HEK293 (cell line): ENCODE results near the gene CXCL14.

Experiments used
- CTCF ChIA-PET: fragments of 350-600 bp; formaldehyde crosslinking; extraction: SDS; loops from one replicate; lab custom pipeline; 2021; ENCODE audit warnings: antibody characterized with exemption; lab: Yijun Ruan, JAX
- POLR2A ChIA-PET: fragments of 300-600 bp; formaldehyde crosslinking; extraction: SDS; loops from one replicate; lab custom pipeline; 2020; ENCODE audit warnings: antibody characterized with exemption, inconsistent platforms; lab: Yijun Ruan, JAX
- H3K27ac ChIP-seq: fragments of 200-500 bp; sonication (Bioruptor generic); 2 replicates; pipeline ENCODE4 v1.5.1; 2014; ENCODE audit warnings: low read depth, low read length, control low read depth, inconsistent platforms; ENCODE audit errors: extremely low read depth
- H3K36me3 ChIP-seq, 2 experiments: fragments of 200-500 bp in 1 of 2; sonication (Bioruptor generic) in 1 of 2; 1 replicate in 1 of 2; 2 replicates in 1 of 2; pipeline ENCODE4 v1.5.1; 2014 to 2017; ENCODE audit warnings: inconsistent platforms in 2 of 2, low read length in 2 of 2; ENCODE audit not compliant: control insufficient read depth in 2 of 2, insufficient read depth in 1 of 2
- H3K4me1 ChIP-seq: fragments of 200-500 bp; sonication (Bioruptor generic); 2 replicates; pipeline ENCODE4 v1.5.1; 2014; ENCODE audit warnings: mild to moderate bottlenecking, low read length, inconsistent platforms; ENCODE audit not compliant: control insufficient read depth, insufficient read depth
- H3K4me3 ChIP-seq: 2 replicates; pipeline ENCODE4 v1.5.1; 2011; ENCODE audit warnings: low read depth, mild to moderate bottlenecking, control low read depth, low read length, moderate library complexity
- H3K9me3 ChIP-seq: fragments of 200-500 bp; sonication (Bioruptor generic); 2 replicates; pipeline ENCODE4 v1.5.1; 2014; ENCODE audit warnings: low read depth, low read length, inconsistent platforms; ENCODE audit not compliant: control insufficient read depth, insufficient read depth
- GFI1B ChIP-seq: fragments of 450-650 bp; formaldehyde crosslinking; IDR thresholded peaks from 2 replicates; pipeline ENCODE4 v1.5.1; 2016; ENCODE audit warnings: missing biosample characterization, missing genetic modification characterization
- SP2 ChIP-seq: fragments of 450-650 bp; formaldehyde crosslinking; IDR thresholded peaks from 2 replicates; pipeline ENCODE4 v1.5.1; 2016; ENCODE audit warnings: missing biosample characterization, missing genetic modification characterization
- TCF7L2 ChIP-seq: IDR thresholded peaks from 2 replicates; pipeline ENCODE4 v1.6.1; 2011; ENCODE audit warnings: low read depth, mild to moderate bottlenecking, inconsistent platforms, low read length, moderate library complexity, borderline replicate concordance
- WT1 ChIP-seq: fragments of 450-650 bp; formaldehyde crosslinking; IDR thresholded peaks from 2 replicates; pipeline ENCODE4 v1.5.1; 2016; ENCODE audit warnings: missing biosample characterization, missing genetic modification characterization
- ZBTB7A ChIP-seq: fragments of 450-650 bp; formaldehyde crosslinking; IDR thresholded peaks from 2 replicates; pipeline ENCODE4 v1.5.1; 2016; ENCODE audit warnings: low read depth, missing biosample characterization, missing genetic modification characterization
- ZBTB8A ChIP-seq: fragments of 450-650 bp; formaldehyde crosslinking; IDR thresholded peaks from 2 replicates; pipeline ENCODE4 v1.5.1; 2016; ENCODE audit warnings: missing biosample characterization, missing genetic modification characterization
- ZFP41 ChIP-seq: fragments of 450-650 bp; formaldehyde crosslinking; IDR thresholded peaks from 2 replicates; pipeline ENCODE4 v1.5.1; 2016; ENCODE audit warnings: missing biosample characterization, missing genetic modification characterization, borderline replicate concordance
- ZIC2 ChIP-seq: fragments of 450-650 bp; formaldehyde crosslinking; IDR thresholded peaks from 2 replicates; pipeline ENCODE4 v1.5.1; 2016; ENCODE audit warnings: missing biosample characterization, missing genetic modification characterization
- ZNF10 ChIP-seq: fragments of 450-650 bp; formaldehyde crosslinking; IDR thresholded peaks from 2 replicates; pipeline ENCODE4 v1.5.1; 2017; ENCODE audit warnings: missing biosample characterization, missing genetic modification characterization
- ZNF157 ChIP-seq: fragments of 450-650 bp; formaldehyde crosslinking; IDR thresholded peaks from 2 replicates; pipeline ENCODE4 v1.5.1; 2016; ENCODE audit warnings: missing biosample characterization, missing genetic modification characterization
- ZNF16 ChIP-seq: fragments of 450-650 bp; formaldehyde crosslinking; IDR thresholded peaks from 2 replicates; pipeline ENCODE4 v1.5.1; 2016; ENCODE audit warnings: low read depth, missing biosample characterization, missing genetic modification characterization
- ZNF19 ChIP-seq: fragments of 450-650 bp; formaldehyde crosslinking; IDR thresholded peaks from 2 replicates; pipeline ENCODE4; 2016; ENCODE audit warnings: missing biosample characterization, missing genetic modification characterization, low read depth
- ZNF324 ChIP-seq: fragments of 450-650 bp; formaldehyde crosslinking; IDR thresholded peaks from 2 replicates; pipeline ENCODE4 v1.5.1; 2016; ENCODE audit warnings: missing biosample characterization, missing genetic modification characterization
- ZNF391 ChIP-seq: fragments of 450-650 bp; formaldehyde crosslinking; IDR thresholded peaks from 2 replicates; pipeline ENCODE4 v1.5.1; 2016; ENCODE audit warnings: low read depth, missing biosample characterization, missing genetic modification characterization, borderline replicate concordance
- ZNF433 ChIP-seq: fragments of 450-650 bp; formaldehyde crosslinking; IDR thresholded peaks from 2 replicates; pipeline ENCODE4 v1.5.1; 2016; ENCODE audit warnings: missing biosample characterization, missing genetic modification characterization, low read depth
- ZNF530 ChIP-seq: fragments of 450-650 bp; formaldehyde crosslinking; IDR thresholded peaks from 2 replicates; pipeline ENCODE4 v1.5.1; 2016; ENCODE audit warnings: low read depth, missing biosample characterization, missing genetic modification characterization
- ZNF548 ChIP-seq: fragments of 450-650 bp; formaldehyde crosslinking; IDR thresholded peaks from 2 replicates; pipeline ENCODE4 v1.5.1; 2016; ENCODE audit warnings: missing biosample characterization, missing genetic modification characterization
- ZNF561 ChIP-seq: fragments of 450-650 bp; IDR thresholded peaks from 2 replicates; pipeline ENCODE4 v1.5.1; 2018; ENCODE audit warnings: missing biosample characterization, missing genetic modification characterization, borderline replicate concordance
- ZNF623 ChIP-seq: fragments of 450-650 bp; formaldehyde crosslinking; IDR thresholded peaks from 2 replicates; pipeline ENCODE4 v1.5.1; 2016; ENCODE audit warnings: missing biosample characterization, missing genetic modification characterization
- ZNF654 ChIP-seq: fragments of 450-650 bp; formaldehyde crosslinking; IDR thresholded peaks from 2 replicates; pipeline ENCODE4 v1.5.1; 2016; ENCODE audit warnings: low read depth, missing biosample characterization, missing genetic modification characterization
- TF ChIP-seq, protein P1 (sequence below): fragments of 450-650 bp; formaldehyde crosslinking; IDR thresholded peaks from 2 replicates; pipeline ENCODE4; 2016; ENCODE audit warnings: missing biosample characterization, missing genetic modification characterization
- TF ChIP-seq, protein P2 (sequence below): fragments of 450-650 bp; formaldehyde crosslinking; IDR thresholded peaks from 2 replicates; pipeline ENCODE4 v1.5.1; 2016; ENCODE audit warnings: missing biosample characterization, missing genetic modification characterization
- TF ChIP-seq, protein P3 (sequence below): fragments of 450-650 bp; formaldehyde crosslinking; IDR thresholded peaks from 2 replicates; pipeline ENCODE4 v1.5.1; 2016; ENCODE audit warnings: missing biosample characterization, missing genetic modification characterization
- TF ChIP-seq, protein P4 (sequence below): fragments of 450-650 bp; formaldehyde crosslinking; conservative IDR thresholded peaks from 2 replicates; pipeline ENCODE4 v1.5.1; 2016; ENCODE audit warnings: low read depth, missing biosample characterization, missing genetic modification characterization
- TF ChIP-seq, protein P5 (sequence below): fragments of 450-650 bp; formaldehyde crosslinking; IDR thresholded peaks from 2 replicates; pipeline ENCODE4 v1.5.1; 2017; ENCODE audit warnings: missing biosample characterization, missing genetic modification characterization

The CXCL14 gene

DNA sequence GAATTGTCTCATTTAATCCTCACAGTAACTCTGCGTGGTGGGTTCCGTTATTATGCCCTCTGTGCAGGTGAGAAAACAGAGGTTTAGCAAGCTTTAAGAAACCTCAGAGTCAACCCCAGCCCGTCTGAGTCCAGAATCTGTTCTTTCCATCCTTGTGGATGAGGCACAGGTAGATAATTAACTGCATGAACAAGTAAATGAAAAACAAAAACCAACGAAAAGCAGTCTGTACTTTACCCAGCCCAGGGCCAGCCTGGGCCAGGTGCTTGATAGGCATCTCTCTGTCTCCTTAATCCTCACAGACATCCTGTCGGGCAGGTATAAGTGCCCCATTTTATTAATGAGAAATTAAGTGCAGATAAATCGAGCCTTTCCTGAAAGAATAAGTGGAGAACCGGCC, 25.3 kb upstream of the CXCL14 start (continued):
- TF ChIP-seq ZNF391 (tag by site-specific recombination) (no peak), ZNF654 (no peak), ZNF530 (tag by site-specific recombination) (no peak), ZNF16 (tag by site-specific recombination) (no peak)
- TF ChIP-seq, protein P1, sequence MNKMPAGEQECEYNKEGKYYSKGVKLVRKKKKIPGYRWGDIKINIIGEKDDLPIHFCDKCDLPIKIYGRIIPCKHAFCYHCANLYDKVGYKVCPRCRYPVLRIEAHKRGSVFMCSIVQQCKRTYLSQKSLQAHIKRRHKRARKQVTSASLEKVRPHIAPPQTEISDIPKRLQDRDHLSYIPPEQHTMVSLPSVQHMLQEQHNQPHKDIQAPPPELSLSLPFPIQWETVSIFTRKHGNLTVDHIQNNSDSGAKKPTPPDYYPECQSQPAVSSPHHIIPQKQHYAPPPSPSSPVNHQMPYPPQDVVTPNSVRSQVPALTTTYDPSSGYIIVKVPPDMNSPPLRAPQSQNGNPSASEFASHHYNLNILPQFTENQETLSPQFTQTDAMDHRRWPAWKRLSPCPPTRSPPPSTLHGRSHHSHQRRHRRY (tag by site-specific recombination): no peak

DNA sequence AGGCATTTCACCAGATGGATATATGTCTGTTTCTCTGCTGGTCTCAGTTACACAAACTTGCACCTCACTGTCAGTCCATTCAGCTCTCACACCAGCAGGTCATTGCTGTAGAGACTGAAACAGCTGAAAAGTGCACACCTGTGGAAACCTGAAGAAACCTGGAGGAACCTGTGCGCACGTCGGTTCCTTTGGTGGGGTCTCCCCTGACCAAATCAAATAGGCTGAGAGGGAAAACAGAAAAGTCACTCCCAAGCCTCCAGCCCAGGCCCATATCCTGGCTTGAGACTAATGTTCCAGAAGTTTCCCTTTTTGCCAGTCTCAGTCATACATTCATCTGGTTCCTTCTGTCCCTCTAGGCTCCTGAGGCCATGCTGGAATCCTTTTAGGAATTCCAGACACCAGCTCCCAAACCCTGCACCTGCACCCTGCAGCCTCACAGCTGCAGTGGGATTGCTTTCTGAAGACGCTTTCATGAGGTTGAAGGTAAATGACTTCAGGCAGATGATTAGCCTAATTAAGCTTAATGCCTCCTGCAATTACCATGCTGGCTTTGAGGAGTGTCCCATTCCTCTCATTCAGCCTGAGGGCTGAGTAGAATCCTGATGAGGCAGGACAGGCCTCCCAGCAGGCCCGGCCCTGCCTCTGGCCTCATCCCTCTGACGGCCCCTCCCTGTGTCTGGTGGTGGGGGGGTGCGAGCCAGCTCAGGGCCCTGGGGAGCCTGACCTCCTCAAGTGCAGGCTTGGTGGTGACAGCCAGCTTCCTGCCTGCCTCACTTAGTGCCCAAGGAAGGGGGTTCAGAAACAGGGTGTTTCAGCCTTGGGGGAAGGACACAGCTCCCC, 24.3 kb upstream of the CXCL14 start:
- H3K4me3 ChIP-seq: no peak overlapping the region
- no peaks in the 10 kb centered on the region for H3K4me1 ChIP-seq
- no peak overlapping the region for H3K27ac ChIP-seq
- ChIA-PET POLR2A (no interaction called here), CTCF (interaction anchor here (0.6 to 0.9 kb wide), 3 partner anchors 32 to 117 kb away, joined by 3 to 4 read pairs (median 3); no protein-coding TSS in a partner anchor)
- H3K9me3 ChIP-seq: no peaks in the 10 kb centered on the region
- no peaks in the 10 kb centered on the region for H3K36me3 ChIP-seq
- TF ChIP-seq ZBTB8A: no peak
- no peak for TF ChIP-seq ZNF561 (tag by site-specific recombination)
- TF ChIP-seq SP2 (tag by site-specific recombination): no peak
- TF ChIP-seq ZNF157 (tag by site-specific recombination): no peak
- no peak for TF ChIP-seq GFI1B (tag by site-specific recombination)
- peak; percentile 66; the same call in 1 of the 2 replicates for TF ChIP-seq WT1
- no peak for TF ChIP-seq ZNF433
- TF ChIP-seq, protein P2, sequence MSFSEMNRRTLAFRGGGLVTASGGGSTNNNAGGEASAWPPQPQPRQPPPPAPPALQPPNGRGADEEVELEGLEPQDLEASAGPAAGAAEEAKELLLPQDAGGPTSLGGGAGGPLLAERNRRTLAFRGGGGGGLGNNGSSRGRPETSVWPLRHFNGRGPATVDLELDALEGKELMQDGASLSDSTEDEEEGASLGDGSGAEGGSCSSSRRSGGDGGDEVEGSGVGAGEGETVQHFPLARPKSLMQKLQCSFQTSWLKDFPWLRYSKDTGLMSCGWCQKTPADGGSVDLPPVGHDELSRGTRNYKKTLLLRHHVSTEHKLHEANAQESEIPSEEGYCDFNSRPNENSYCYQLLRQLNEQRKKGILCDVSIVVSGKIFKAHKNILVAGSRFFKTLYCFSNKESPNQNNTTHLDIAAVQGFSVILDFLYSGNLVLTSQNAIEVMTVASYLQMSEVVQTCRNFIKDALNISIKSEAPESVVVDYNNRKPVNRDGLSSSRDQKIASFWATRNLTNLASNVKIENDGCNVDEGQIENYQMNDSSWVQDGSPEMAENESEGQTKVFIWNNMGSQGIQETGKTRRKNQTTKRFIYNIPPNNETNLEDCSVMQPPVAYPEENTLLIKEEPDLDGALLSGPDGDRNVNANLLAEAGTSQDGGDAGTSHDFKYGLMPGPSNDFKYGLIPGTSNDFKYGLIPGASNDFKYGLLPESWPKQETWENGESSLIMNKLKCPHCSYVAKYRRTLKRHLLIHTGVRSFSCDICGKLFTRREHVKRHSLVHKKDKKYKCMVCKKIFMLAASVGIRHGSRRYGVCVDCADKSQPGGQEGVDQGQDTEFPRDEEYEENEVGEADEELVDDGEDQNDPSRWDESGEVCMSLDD: no peak
- TF ChIP-seq ZNF548 (tag by site-specific recombination): no peak
- no peak for TF ChIP-seq ZNF324
- TF ChIP-seq ZNF19: no peak
- no peak for TF ChIP-seq ZNF10 (tag by site-specific recombination)
- no peak for TF ChIP-seq ZBTB7A
- no peak for TF ChIP-seq TCF7L2
- no peak for TF ChIP-seq ZFP41 (tag by site-specific recombination)
- TF ChIP-seq, protein P3, sequence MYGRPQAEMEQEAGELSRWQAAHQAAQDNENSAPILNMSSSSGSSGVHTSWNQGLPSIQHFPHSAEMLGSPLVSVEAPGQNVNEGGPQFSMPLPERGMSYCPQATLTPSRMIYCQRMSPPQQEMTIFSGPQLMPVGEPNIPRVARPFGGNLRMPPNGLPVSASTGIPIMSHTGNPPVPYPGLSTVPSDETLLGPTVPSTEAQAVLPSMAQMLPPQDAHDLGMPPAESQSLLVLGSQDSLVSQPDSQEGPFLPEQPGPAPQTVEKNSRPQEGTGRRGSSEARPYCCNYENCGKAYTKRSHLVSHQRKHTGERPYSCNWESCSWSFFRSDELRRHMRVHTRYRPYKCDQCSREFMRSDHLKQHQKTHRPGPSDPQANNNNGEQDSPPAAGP (tag by site-specific recombination): 0 out of 2 replicates have a peak, but pooled peaks have one; percentile 41
- no peak for TF ChIP-seq ZNF623 (tag by site-specific recombination)
- TF ChIP-seq, protein P4, sequence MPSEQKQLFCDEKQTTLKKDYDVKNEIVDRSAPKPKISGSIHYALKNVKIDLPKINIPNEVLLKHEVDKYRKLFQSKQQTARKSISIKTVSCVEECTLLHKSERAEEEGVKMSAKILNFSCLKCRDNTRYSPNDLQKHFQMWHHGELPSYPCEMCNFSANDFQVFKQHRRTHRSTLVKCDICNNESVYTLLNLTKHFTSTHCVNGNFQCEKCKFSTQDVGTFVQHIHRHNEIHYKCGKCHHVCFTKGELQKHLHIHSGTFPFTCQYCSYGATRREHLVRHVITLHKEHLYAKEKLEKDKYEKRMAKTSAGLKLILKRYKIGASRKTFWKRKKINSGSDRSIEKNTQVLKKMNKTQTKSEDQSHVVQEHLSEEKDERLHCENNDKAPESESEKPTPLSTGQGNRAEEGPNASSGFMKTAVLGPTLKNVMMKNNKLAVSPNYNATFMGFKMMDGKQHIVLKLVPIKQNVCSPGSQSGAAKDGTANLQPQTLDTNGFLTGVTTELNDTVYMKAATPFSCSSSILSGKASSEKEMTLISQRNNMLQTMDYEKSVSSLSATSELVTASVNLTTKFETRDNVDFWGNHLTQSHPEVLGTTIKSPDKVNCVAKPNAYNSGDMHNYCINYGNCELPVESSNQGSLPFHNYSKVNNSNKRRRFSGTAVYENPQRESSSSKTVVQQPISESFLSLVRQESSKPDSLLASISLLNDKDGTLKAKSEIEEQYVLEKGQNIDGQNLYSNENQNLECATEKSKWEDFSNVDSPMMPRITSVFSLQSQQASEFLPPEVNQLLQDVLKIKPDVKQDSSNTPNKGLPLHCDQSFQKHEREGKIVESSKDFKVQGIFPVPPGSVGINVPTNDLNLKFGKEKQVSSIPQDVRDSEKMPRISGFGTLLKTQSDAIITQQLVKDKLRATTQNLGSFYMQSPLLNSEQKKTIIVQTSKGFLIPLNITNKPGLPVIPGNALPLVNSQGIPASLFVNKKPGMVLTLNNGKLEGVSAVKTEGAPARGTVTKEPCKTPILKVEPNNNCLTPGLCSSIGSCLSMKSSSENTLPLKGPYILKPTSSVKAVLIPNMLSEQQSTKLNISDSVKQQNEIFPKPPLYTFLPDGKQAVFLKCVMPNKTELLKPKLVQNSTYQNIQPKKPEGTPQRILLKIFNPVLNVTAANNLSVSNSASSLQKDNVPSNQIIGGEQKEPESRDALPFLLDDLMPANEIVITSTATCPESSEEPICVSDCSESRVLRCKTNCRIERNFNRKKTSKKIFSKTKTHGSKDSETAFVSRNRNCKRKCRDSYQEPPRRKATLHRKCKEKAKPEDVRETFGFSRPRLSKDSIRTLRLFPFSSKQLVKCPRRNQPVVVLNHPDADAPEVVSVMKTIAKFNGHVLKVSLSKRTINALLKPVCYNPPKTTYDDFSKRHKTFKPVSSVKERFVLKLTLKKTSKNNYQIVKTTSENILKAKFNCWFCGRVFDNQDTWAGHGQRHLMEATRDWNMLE (tag by site-specific recombination): no peak
- TF ChIP-seq ZIC2 (tag by site-specific recombination): peak; percentile 71
- TF ChIP-seq, protein P5, sequence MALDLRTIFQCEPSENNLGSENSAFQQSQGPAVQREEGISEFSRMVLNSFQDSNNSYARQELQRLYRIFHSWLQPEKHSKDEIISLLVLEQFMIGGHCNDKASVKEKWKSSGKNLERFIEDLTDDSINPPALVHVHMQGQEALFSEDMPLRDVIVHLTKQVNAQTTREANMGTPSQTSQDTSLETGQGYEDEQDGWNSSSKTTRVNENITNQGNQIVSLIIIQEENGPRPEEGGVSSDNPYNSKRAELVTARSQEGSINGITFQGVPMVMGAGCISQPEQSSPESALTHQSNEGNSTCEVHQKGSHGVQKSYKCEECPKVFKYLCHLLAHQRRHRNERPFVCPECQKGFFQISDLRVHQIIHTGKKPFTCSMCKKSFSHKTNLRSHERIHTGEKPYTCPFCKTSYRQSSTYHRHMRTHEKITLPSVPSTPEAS (tag by site-specific recombination): no peak
